ENCODE data around the gene SLC6A3.
"Not testable (repeated sequence)": the region's sequence is repeated elsewhere in the genome, so short reads cannot be mapped to it uniquely, and the experiment has no call there.

SLC6A3 gene

DNA sequence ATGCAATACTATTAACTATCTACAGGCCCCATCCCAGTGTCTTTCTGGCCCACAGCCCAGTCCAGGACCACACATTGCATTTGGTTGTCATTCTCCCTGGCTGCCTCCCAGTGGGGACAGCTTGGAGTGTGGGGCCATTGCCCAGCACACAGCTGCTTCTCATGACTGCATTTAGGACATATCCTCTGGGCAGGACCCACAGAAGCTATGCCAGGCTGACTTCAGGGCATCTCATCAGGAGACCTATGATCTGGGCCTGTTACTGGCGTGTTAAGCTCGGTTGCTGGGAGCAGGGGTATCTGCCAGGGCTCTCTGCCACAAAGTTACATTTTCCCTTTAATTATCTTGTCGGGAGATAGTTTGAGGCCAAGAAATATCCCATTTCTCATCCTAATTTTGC, 68.3 kb downstream of the SLC6A3 start:
- H3K36me3 ChIP-seq (replicated peaks; ENCODE audit: low read depth, low read length), result no peaks in the 10 kb centered on the region

DNA sequence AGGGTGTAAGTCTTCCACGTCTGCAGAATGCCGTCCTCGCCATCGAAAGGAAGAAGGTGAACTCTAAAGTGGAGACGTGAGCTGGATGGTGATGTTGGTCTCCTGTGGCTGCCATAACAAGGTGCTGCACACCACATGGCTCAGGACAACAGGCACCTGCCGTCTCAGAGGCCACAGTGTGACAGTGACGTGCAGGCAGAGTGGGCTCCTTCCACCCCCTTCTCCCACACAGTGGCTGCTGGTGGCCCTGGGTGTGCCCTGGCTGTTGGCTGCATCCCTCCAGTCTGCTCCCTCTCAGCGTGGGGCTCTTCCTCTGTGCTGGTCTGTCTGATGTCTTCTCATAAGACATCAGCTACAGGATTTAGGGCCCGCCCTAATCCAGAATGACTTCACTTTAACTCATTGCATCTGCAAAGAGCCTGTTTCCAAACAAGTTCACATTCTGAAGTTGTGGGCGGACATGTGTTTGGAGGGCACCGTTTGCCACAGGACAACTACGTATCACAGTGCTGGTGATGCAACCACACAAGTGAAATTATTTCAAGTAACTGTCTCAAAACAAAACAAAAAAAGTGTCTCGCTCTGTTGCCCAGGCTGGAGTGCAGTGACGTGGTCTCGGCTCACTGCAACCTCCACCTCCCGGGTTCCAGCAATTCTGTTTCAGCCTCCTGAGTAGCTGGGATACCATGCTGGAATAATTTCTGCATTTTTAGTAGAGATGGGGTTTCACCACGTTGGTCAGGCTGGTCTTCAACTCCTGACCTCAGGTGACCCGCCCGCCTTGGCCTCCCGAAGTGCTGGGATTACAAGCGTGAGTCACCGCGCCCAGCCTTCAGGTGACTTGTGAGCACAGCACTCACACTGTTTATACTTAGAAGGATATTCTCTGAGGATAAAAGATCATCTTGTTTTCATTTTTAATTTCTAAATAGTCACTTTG, 69.1 kb downstream of the SLC6A3 start:
- Histone ChIP-seq H3K27ac (ENCODE audit: low read length) (no peak overlapping the region), H3K36me3 (replicated peaks; ENCODE audit: low read depth, low read length) (no peaks in the 10 kb centered on the region), H3K9ac (ENCODE audit: low read length) (no peak overlapping the region), H3K9me3 (ENCODE audit: insufficient read depth, low read length) (no peaks in the 10 kb centered on the region), H4K20me1 (ENCODE audit: insufficient read depth, low read length) (no peaks in the 10 kb centered on the region), H2AFZ (ENCODE audit: low read depth, low read length) (no peak overlapping the region), H3K79me2 (ENCODE audit: low read length) (no peaks in the 10 kb centered on the region), H3K27me3 (ENCODE audit: low read depth, low read length) (peaks cover 7% of the 10 kb centered on the region; the same call in 1 of the 2 replicates), H3K4me2 (ENCODE audit: low read length) (no peak overlapping the region), H3K4me3 (ENCODE audit: low read length) (no peak overlapping the region), H3K4me1 (ENCODE audit: low read length) (peaks cover 12% of the 10 kb centered on the region)
- TF ChIP-seq EZH2phosphoT487 (IDR thresholded peaks at IDR 0.05; ENCODE audit: low read depth), result no peak
- no peak for TF ChIP-seq CTCF (IDR thresholded peaks at IDR 0.05; ENCODE audit: low read depth, low read length)

More for the DNA sequence above, 68.3 kb downstream of the SLC6A3 start:
- H3K4me2 ChIP-seq (ENCODE audit: low read length), result no peak overlapping the region
- no peaks in the 10 kb centered on the region for H3K9me3 ChIP-seq (ENCODE audit: insufficient read depth, low read length)
- no peak overlapping the region for H3K4me3 ChIP-seq (ENCODE audit: low read length)
- H3K27ac ChIP-seq (ENCODE audit: low read length), result no peak overlapping the region
- H4K20me1 ChIP-seq (ENCODE audit: insufficient read depth, low read length), result no peaks in the 10 kb centered on the region
- H3K9ac ChIP-seq (ENCODE audit: low read length), result no peak overlapping the region
- H3K4me1 ChIP-seq (ENCODE audit: low read length), result peaks cover 4% of the 10 kb centered on the region
- peaks cover 7% of the 10 kb centered on the region; the same call in 1 of the 2 replicates for H3K27me3 ChIP-seq (ENCODE audit: low read depth, low read length)
- no peak for TF ChIP-seq EZH2phosphoT487 (IDR thresholded peaks at IDR 0.05; ENCODE audit: low read depth)
- TF ChIP-seq CTCF (IDR thresholded peaks at IDR 0.05; ENCODE audit: low read depth, low read length), result no peak
- no peaks in the 10 kb centered on the region for H3K79me2 ChIP-seq (ENCODE audit: low read length)
- no peak overlapping the region for H2AFZ ChIP-seq (ENCODE audit: low read depth, low read length)

DNA sequence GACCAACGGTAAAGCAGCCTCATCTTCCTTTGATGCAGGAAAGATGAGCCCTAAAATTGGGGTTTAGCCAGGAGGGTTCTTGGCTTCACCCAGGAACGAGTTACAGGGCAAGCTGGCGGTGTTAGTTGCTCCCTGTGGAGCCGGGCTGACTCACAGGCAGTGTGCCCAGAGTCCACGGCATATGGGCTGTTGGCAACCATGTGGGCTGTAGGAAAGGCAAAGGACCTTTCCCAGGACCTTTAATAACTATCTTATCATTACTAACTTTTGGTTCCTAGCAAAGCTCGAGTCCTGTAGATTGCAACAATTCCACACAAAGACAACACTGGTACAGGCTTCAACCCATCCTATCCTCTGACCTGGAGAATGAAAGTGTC, 70.6 kb downstream of the SLC6A3 start:
- Histone ChIP-seq H4K20me1 (ENCODE audit: insufficient read depth, low read length) (no peaks in the 10 kb centered on the region), H2AFZ (ENCODE audit: low read depth, low read length) (no peak overlapping the region), H3K4me2 (ENCODE audit: low read length) (no peak overlapping the region), H3K36me3 (replicated peaks; ENCODE audit: low read depth, low read length) (no peaks in the 10 kb centered on the region), H3K27me3 (ENCODE audit: low read depth, low read length) (peaks cover 7% of the 10 kb centered on the region; the same call in 1 of the 2 replicates), H3K27ac (ENCODE audit: low read length) (no peak overlapping the region), H3K4me1 (ENCODE audit: low read length) (peaks cover 16% of the 10 kb centered on the region), H3K4me3 (ENCODE audit: low read length) (no peak overlapping the region), H3K9ac (ENCODE audit: low read length) (no peak overlapping the region), H3K79me2 (ENCODE audit: low read length) (no peaks in the 10 kb centered on the region), H3K9me3 (ENCODE audit: insufficient read depth, low read length) (no peaks in the 10 kb centered on the region)
- TF ChIP-seq CTCF (IDR thresholded peaks at IDR 0.05; ENCODE audit: low read depth, low read length) (no peak), EZH2phosphoT487 (IDR thresholded peaks at IDR 0.05; ENCODE audit: low read depth) (no peak)

- no peaks in the 10 kb centered on the region for H3K36me3 ChIP-seq (replicated peaks; ENCODE audit: low read depth, low read length)
- no peak overlapping the region for H3K4me2 ChIP-seq (ENCODE audit: low read length)
- H3K9me3 ChIP-seq (ENCODE audit: insufficient read depth, low read length), result no peaks in the 10 kb centered on the region
- no peak for TF ChIP-seq EZH2phosphoT487 (IDR thresholded peaks at IDR 0.05; ENCODE audit: low read depth)
- no peak for TF ChIP-seq CTCF (IDR thresholded peaks at IDR 0.05; ENCODE audit: low read depth, low read length)
- peaks cover 7% of the 10 kb centered on the region; the same call in 1 of the 2 replicates for H3K27me3 ChIP-seq (ENCODE audit: low read depth, low read length)
- H2AFZ ChIP-seq (ENCODE audit: low read depth, low read length), result no peak overlapping the region
- no peak overlapping the region for H3K27ac ChIP-seq (ENCODE audit: low read length)
- no peak overlapping the region for H3K9ac ChIP-seq (ENCODE audit: low read length)
- no peaks in the 10 kb centered on the region for H4K20me1 ChIP-seq (ENCODE audit: insufficient read depth, low read length)
- H3K4me3 ChIP-seq (ENCODE audit: low read length), result no peak overlapping the region
- no peaks in the 10 kb centered on the region for H3K79me2 ChIP-seq (ENCODE audit: low read length)
- H3K4me1 ChIP-seq (ENCODE audit: low read length), result peaks cover 16% of the 10 kb centered on the region
These were observed 71.1 kb downstream of the SLC6A3 start for GRCh38 chr5:1374030-1374678.

DNA sequence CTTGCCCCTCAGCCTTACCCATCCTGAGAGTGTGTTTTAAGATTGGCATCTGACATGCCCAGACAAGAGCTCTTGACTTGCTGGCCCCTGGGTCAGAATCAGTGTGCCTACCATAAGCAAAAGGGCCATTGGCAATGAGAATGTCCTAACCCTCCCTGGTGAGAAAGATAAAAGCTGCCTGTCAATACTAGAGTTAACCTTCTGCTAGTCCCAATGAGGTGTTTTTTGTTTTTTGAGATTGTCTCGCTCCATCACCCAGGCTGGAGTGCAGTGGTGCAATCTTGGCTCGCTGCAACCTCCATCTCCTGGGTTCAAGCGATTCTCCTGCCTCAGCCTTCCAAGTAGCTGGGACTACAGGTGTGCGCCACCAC, 73.3 kb downstream of the SLC6A3 start:
- Histone ChIP-seq H3K9ac (ENCODE audit: low read length) (0 out of 2 replicates have a peak overlapping the region, but pooled peaks have one; percentile 10), H3K4me1 (ENCODE audit: low read length) (peaks cover 19% of the 10 kb centered on the region), H3K4me2 (ENCODE audit: low read length) (peak overlapping the region; percentile 60), H3K4me3 (ENCODE audit: low read length) (peak overlapping the region; percentile 37), H3K27ac (ENCODE audit: low read length) (peak overlapping the region; percentile 35)
- H2AFZ ChIP-seq (ENCODE audit: low read depth, low read length); H3K27me3 ChIP-seq (ENCODE audit: low read depth, low read length); H3K79me2 ChIP-seq (ENCODE audit: low read length); H3K36me3 ChIP-seq (replicated peaks; ENCODE audit: low read depth, low read length); H4K20me1 ChIP-seq (ENCODE audit: insufficient read depth, low read length); H3K9me3 ChIP-seq (ENCODE audit: insufficient read depth, low read length): not testable (repeated sequence)

Measured in OCI-LY3 (cell line).